SIG-M5 treated with dmso at 0.1 percent for 504 hours (cell line): ENCODE results near the gene CELF4.

Experiments used
- DNase-seq: peaks from one replicate; lab custom pipeline; 2025; ENCODE audit not compliant: unreplicated experiment; lab: John Stamatoyannopoulos, UW

Gene CELF4

DNA sequence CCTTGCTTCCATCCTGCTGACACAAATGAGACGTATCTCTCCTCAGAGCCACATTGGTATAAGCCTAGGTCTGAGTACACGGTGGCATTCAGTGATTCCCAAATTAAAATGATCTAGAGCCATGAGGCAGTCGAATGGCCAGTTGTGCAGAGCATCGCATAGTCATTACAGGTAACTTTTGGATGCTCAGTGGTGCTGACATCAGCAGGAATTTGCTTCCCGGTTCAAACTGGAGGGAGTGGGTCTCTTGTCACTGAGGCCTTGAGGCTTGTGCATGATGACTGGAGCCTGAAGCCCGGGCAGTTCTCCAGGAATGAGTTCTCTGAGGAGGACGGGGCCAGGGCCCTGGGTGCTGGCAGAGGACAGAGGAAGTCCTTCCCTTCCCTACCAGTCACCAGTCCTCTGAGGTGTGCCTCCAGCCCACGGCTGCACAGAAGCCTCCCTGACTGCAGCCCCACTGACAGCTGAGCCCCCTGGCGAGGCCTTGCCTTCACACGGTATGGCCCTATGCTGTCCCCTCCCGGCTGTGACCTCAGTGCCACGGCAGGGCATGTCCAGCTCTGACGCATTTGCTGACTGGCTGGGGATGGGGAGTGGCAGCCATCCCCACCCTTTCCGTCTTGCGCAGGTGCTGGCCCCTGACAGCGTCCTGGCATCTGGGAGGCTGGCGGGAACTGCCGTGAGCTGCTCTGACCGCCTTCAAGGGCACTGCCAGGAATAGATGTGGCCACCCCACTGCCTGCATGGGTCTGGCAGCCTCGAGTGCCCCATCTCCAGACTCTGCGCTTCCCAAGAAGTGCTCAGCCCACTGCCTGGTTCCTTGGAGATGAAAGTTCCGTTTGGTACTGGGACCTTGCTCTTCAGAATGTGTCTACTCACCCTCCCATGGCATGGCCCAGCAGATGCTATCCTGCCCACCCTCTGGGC is 117.4 kb downstream of the CELF4 start:
- DNase-seq, result no peak

DNA sequence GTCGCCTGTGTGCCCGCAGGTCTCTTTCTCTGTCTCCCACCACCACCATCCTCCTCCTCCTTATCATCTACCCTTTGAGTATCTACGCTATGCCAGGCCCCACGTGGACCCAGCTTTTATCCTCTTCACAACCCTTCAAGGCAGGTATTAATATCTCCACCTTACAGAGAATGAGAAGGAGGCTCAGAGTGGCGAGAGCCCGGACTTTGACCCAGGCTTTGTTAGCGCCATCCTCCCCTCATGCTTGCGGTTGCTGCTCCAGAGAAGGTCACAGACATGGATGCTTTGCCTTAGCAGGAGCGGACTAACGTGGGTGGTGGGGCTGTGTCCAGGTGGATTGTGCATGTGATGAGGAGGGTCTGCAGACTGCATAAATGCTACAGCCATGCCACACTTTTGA is 119.8 kb downstream of the CELF4 start:
- DNase-seq, result no peak

DNA sequence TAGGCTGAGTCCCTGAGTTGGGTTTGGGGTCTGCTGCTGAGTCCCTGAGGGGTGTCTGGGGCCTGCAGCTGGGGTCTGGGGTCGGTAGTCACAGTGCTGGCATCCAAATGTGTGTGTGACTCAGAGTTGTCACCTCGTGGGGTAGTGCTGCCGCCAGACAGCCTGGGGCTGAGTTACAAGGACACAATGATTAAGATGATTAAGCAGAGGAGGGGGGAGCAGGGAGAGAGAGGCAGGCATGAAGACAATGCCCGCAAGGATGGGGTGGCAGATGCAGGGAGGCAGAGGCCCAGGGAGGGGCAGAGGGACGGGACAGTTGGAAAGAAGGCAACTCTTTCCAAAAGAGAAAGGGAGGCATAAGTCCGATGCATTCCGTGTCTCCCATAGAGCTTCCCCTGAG is 120.2 kb downstream of the CELF4 start:
- no peak for DNase-seq

GRCh38 chr18:37443325-37444055 is 122.1 kb downstream of the CELF4 start:
- DNase-seq, result no peak

DNA sequence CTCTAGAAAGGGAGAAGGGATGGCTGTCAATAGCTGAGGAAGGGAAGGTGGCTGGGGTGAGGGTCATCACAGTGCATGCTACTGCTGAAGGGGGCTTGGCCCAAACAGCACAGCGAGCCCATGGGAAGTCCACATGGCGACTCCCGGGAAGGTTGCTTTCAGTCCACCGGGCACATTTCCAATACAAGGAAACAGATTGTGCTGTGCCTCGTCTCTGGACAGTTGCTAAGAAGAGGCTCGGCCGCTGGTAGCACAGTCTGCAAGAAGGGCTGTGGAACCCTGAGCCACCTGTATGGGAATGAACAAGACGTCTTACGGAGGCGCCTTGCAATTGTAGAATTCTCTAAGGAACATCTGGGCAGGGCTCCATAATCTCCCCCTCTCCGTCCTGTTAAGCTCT is 123.1 kb downstream of the CELF4 start:
- no peak for DNase-seq

DNA sequence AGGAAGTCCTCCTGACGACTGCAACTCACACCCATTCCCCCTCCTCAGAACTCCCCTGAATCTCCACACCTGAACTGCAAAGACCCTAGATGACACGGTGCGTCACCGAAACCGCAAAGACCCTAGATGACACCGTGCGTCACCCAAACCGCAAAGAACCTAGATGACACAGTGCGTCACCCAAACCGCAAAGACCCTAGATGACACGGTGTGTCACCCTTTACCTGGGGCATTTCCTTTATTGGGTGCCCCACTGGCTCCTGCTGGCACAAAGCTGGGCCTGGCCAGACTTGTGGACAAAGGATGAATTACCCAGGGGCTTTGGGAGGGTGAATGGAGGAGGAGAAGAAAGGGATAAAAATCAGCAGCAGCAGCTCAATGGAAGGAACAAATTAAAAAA is 123.8 kb downstream of the CELF4 start:
- no peak for DNase-seq

DNA sequence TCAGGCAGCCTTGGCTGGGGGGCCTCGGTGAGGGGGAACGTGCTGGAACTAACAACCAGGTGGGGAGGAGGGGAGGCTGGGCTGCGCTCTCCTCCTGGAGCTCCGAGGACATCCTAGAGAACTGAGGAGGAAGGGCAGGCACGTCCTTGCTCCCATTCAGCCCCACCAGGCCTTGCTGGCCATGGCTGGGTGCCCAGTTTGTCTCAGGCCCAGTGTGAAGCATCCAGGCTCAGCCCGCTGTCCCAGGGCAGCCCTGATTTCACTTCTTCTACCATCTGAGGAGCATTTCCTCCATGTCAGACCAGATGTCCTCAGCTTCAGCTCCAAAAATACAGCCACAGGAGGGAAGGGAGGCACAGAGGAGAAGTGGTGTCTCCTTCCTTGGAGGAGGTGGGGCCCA is 125.4 kb downstream of the CELF4 start:
- no peak for DNase-seq

GRCh38 chr18:37438417-37439180 is 127.0 kb downstream of the CELF4 start:
- DNase-seq, result no peak

- no peak for DNase-seq
Observed at GRCh38 chr18:37435996-37436395, 129.6 kb downstream of the CELF4 start.

GRCh38 chr18:37435150-37435867 is 130.3 kb downstream of the CELF4 start:
- no peak for DNase-seq

GRCh38 chr18:37434161-37434860 is 131.3 kb downstream of the CELF4 start:
- DNase-seq, result no peak

DNA sequence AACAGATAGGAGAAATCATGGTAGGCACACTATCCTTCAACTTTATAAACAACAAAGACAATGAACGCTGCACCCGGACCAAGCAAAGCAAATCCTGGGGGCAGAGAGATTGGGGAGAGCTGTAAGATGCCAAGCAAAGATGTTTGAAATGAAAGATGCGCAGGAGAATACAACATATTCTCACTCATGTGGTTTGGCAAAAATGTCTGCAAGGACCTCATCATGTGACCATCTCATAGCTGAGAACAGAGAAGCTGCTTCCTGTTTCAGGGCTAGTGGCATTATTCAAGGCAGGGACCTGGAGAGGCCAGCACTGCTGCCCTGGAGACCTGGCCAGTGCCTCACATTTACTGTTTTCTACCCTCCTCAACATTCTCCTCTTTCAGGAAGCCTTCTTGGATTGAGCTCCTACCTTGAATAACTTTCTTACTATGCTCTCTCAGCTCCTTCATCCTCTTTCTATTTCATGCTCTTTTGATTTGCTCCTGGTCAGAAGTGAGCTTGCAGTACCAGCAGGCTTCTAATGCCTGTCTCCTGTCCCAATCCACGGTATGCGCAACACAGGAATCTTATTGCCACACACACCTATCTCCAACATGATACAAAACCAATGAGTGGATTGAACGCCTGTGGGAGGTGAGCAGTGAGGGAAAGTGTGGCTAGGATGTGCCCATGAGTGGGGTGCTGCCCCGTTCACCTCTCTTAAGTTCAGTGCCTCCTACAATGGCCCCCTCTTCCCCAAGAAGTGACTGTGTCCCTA is 133.0 kb downstream of the CELF4 start:
- DNase-seq, result no peak

GRCh38 chr18:37430357-37431076 is 135.1 kb downstream of the CELF4 start:
- DNase-seq, result no peak

DNA sequence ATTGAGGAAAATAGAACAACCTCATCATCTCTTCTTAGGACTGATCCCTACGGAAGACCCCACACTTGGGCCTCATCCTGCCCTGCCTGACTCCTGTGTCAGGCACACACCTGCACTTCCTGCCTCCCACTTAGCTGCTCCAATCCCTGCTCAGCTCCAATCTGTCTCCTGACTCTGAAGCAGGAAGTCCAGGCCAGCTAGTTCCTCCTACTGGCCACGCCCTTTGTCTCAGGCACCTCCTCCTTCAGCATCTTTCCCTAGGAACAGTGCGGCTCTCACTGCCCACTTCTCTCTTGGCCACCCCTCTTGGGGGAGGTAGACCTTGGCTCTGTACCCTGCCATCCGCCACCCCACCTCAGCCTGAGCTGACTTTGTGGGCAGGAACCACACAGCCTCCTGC is 135.8 kb downstream of the CELF4 start:
- DNase-seq, result no peak

- DNase-seq, result no peak
Observed at GRCh38 chr18:37428288-37428974, 137.2 kb downstream of the CELF4 start.

- DNase-seq, result no peak
Observed at GRCh38 chr18:37426586-37426985, 139.0 kb downstream of the CELF4 start.

GRCh38 chr18:37425222-37425621 is 140.4 kb downstream of the CELF4 start:
- no peak for DNase-seq

GRCh38 chr18:37424507-37424906 is 141.1 kb downstream of the CELF4 start:
- DNase-seq, result no peak
